ENCODE measurements around the gene SUPT20HL2.
"Not testable (repeated sequence)": the region's sequence is repeated elsewhere in the genome, so short reads cannot be mapped to it uniquely, and the experiment has no call there.

Gene SUPT20HL2

GRCh38 chrX:24314019-24314635 lies at the start of gene SUPT20HL2:
Gene SUPT20HL2 (minus strand): TSS chrX:24314069. CDS start chrX:24313315, 754 bp downstream.
- DNase-seq, result no peak

GRCh38 chrX:24362089-24362745 lies 48.3 kb upstream of the SUPT20HL2 start:
- DNase-seq, result not testable (repeated sequence)

GRCh38 chrX:24360272-24360671 lies 46.4 kb upstream of the SUPT20HL2 start, which contains the start of gene SUPT20HL1:
Gene SUPT20HL1 (plus strand): TSS chrX:24360639. CDS start chrX:24362761, 2,122 bp downstream.
- DNase-seq, result no peak

GRCh38 chrX:24357106-24357505 lies 43.2 kb upstream of the SUPT20HL2 start:
- DNase-seq, result peak; percentile 33

- no peak for DNase-seq
Observed at GRCh38 chrX:24355095-24355494, 41.2 kb upstream of the SUPT20HL2 start.

- no peak for DNase-seq
Observed at GRCh38 chrX:24350217-24350616, 36.3 kb upstream of the SUPT20HL2 start.

- DNase-seq, result no peak
Observed at GRCh38 chrX:24347881-24348280, 34.0 kb upstream of the SUPT20HL2 start.

- no peak for DNase-seq
Observed at GRCh38 chrX:24343719-24344118, 29.9 kb upstream of the SUPT20HL2 start.

- peak; percentile 83 for DNase-seq
Observed at GRCh38 chrX:24341795-24342194, 27.9 kb upstream of the SUPT20HL2 start.

- no peak for DNase-seq
Observed at GRCh38 chrX:24340501-24340900, 26.6 kb upstream of the SUPT20HL2 start.

GRCh38 chrX:24339911-24340310 lies 26.0 kb upstream of the SUPT20HL2 start:
- peak; percentile 25 for DNase-seq

- DNase-seq, result peak; percentile 24
Observed at GRCh38 chrX:24335871-24336270, 22.0 kb upstream of the SUPT20HL2 start.

GRCh38 chrX:24334461-24334860 lies 20.6 kb upstream of the SUPT20HL2 start:
- no peak for DNase-seq

- no peak for DNase-seq
Observed at GRCh38 chrX:24333371-24333770, 19.5 kb upstream of the SUPT20HL2 start.

- DNase-seq, result peak; percentile 18
Observed at GRCh38 chrX:24332878-24333277, 19.0 kb upstream of the SUPT20HL2 start.

GRCh38 chrX:24325231-24325630 lies 11.4 kb upstream of the SUPT20HL2 start:
- no peak for DNase-seq

GRCh38 chrX:24321741-24322395 lies 8.0 kb upstream of the SUPT20HL2 start:
- no peak for DNase-seq

- no peak for DNase-seq
Observed at GRCh38 chrX:24317567-24317966, 3.7 kb upstream of the SUPT20HL2 start.

GRCh38 chrX:24316111-24316510 lies 2.2 kb upstream of the SUPT20HL2 start:
- DNase-seq, result no peak

- not testable (repeated sequence) for DNase-seq
Observed at GRCh38 chrX:24312249-24312607, 1.6 kb downstream of the SUPT20HL2 start.

- DNase-seq, result not testable (repeated sequence)
Observed at GRCh38 chrX:24311507-24312248, 2.2 kb downstream of the SUPT20HL2 start.

- DNase-seq, result not testable (repeated sequence)
Observed at GRCh38 chrX:24310916-24311315, 3.0 kb downstream of the SUPT20HL2 start.

All from fibroblast of skin of right quadriceps (primary cell).